ENCODE data around the gene RAC2.

The RAC2 gene

GRCh38 chr22:37221424-37222333 is 22.4 kb downstream of the RAC2 start:
- no peak for DNase-seq (ENCODE audit: low read depth)

DNA sequence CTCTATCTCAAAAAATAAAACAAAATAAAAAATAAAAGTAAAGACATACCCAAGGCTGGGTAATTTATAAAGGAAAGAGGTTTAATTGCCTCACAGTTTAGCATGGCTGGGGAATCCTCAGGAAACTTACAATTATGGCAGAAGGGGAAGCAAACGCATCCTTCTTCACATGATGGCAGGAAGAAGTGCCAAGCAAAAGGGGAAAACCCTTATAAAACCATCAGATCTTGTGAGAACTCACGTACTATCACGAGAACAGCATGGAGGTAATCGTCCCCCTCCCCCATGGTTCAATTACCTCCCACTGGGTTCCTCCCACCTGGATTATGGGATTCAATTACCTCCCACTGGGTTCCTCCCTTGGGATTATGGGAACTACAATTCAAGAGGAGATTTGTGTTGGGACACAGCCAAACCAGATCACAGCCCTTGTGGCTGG is 23.5 kb downstream of the RAC2 start:
- DNase-seq (ENCODE audit: low read depth), result no peak

GRCh38 chr22:37219533-37219932 is 24.5 kb downstream of the RAC2 start:
- no peak for DNase-seq (ENCODE audit: low read depth)

GRCh38 chr22:37218771-37219411 is 25.2 kb downstream of the RAC2 start:
- no peak for DNase-seq (ENCODE audit: low read depth)

- no peak for DNase-seq (ENCODE audit: low read depth)
Observed at GRCh38 chr22:37218399-37218770, 25.7 kb downstream of the RAC2 start.

DNA sequence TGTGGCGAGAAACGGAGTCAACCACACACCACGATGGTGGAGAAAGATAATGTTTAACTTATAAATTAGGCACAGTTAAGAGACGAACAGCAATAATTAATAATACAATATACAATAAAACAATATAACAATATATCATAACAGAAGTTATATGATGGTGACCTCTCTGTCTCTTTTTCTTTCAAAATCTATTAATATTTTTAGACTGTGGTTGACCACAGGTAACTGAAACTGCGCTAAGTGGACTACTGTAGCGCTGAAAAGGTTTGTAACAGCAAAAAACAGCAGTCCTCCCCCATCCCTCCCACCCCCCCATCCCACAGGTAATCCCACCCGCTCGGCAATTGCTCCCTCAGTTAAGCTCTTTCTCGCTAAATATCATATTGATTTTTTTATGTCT is 28.2 kb downstream of the RAC2 start:
- no peak for DNase-seq (ENCODE audit: low read depth)

- no peak for DNase-seq (ENCODE audit: low read depth)
Observed at GRCh38 chr22:37214731-37215030, 29.4 kb downstream of the RAC2 start.

DNA sequence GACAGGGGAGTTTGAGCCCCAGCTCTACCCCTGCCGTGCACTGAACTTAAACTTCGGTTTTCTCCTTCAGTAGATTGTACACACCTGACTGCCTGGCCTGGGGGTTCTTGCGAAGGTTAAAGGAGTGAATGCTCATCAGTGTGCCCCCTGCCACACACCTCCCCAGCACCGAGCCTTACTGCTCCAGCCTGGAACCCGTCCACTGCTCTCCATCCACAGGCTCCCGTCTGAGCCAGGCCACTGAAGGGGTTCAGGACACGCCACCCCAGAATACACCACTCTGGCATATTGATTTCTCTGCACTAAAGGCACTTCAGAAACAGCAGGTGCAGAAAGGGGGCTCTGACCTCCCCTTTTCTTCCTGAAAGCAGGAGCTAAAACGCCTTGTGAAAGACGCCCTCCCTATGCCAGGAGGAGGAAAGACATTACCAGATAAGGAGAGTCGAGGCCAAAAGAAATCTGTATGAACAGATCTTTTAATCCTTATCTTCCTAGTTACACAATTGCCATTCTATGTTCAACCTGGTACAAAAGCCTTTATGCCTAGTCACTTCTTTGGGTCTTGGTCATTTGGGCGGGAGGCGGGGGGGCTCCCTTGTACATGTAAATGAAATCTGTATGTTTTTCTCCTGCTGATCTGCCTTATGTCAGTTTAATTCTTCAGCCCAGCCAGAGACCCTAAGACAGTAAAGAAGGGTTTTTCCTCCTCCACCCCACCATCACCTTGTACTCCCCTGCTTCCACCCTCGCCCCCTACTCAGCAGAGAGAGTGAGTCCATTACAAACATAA is 29.9 kb downstream of the RAC2 start:
- no peak for DNase-seq (ENCODE audit: low read depth)

DNA sequence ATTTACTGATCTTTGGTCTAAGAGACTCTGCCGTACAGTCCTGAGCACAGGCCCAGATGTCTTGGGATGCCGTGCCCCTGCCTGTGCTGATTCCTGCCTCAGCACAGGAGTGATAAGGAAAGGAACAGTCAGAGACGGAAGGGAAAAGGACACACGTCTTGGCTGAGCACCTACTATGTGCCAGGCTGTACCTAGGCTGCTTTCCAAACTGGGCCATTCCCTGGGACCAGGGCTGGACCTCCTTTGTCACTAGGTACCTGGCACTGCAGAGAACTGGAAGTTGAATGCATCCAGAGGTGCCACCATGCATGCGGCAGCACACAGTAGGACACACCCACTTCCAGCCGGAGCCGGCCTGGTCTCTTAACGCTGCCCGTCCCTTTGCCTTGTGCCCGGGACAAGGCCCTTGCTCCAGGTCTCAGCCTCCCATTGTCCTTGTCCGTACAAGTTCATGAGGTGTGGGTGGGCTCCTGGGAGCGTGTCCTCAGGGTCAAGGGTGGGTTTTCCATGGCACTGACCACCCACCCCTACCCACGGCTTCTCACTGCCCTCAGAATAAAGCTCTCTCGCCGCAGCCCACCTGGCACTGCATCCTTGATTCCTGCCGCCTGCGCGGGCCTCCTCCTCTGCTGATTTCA is 30.7 kb downstream of the RAC2 start:
- no peak for DNase-seq (ENCODE audit: low read depth)

DNA sequence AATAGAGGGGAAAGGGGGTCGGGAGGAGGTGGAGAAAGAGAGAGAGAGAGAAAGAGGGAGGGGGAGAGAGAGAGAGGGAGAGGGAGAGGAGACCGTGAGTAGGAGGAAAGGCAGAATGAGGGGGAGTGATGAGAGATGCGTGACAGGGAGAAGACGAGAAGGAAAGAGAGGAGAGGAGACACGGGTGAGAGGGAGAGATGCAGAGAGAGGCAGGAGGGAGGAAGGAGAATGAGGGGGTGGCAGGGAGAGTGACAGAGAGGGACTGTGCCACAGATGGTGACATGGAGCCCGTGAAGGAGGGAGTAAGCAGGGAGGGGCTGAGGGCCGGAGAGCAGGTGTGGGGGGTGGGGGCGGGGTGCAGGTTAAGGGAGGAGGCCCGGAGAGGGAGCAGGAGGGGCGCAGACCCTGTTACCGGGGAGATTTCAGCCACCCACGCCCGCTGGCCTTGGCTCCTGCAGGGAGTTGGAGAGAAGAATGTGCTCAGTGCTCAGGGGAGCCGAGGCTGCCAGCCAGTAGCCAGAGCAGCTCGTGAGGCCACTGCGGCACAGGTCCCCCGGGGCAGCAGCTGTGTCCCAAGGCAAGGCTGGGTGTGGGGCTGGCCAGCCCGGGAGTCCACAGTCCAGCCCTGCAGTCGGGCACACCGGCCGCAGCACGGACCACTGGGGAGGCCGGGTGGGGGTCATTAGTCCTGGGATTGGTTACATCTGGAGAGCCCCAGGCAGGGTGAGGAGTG is 31.7 kb downstream of the RAC2 start, which contains the start of gene SSTR3:
TSS of gene SSTR3 (minus strand) at position 304 of the 733 bp plus-strand sequence. CDS start 4,674 bp downstream, outside the sequence.
- no peak for DNase-seq (ENCODE audit: low read depth)

GRCh38 chr22:37211866-37212173 is 32.2 kb downstream of the RAC2 start:
- no peak for DNase-seq (ENCODE audit: low read depth)

DNA sequence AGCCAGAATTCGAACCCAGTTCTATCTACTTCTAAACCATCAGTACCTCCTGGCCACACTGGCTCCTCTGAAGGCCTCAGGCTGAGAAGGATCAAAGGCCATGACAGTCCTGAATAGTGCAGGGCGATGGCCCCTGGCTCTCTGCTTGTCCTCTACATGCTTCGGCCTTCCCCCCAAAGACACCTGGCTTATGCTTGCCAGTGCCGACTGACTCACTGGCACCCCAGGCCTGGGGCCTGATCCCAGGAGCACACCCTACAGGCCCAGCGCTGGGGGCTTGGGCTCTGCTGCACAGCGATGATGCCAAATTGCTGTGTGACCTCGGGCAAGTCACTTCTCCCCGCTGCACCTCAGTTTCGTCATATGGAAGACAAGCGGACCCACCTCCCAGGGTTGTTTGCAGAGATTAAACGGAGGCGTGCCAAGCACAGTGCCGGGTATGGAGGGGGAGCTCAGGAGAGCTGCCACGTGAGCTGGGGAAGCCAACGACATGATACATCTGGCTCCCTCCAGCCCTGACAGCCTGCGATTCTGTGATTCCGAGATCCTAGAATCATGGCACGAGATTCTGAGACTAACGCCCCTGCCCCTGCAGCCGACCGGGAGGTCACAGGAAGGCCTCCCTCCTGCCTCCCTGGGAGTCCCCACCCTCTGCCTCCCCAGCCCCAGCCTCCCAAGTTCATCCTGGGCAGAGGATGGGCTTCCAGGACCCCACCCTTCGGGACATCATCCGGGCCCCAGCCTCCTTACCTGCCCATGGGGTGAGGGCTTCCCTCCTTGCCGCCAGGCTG is 32.8 kb downstream of the RAC2 start:
- no peak for DNase-seq (ENCODE audit: low read depth)

DNA sequence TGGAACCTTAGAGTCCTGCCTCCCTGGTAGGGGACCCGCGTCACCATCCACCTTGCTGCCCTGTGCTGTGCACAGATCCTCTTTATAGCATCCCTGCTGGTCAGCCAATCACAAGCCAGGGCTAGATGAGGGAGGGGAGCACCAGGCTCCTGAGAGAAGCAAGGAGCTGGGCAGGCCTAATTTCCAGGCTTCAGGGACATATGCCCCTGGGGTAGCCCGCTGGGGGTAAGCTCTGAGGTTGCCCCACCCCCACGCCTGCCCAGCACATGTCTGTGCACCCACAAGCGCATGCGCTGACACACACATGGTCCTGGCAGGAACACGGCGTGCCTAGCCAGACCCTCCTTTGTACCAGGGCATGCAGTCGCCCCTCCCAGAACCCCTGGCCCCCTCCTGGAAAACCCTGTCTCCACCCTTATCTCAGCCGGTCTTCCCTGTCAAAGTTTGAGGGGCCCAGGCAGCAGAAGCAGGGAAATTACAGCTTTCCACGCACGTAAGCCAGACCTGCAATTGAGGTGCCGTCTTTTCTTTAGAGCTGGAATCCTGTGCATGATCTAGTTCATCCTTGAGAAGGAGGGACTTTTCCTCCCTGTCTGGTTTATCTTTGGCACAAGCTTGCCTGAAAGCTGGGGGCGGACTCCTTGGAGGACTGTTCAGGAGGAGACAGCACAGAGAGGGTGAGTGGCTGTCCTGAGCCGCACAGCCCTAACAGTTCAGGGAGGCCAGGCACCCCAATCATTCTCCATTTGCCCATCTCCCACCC is 33.8 kb downstream of the RAC2 start:
- DNase-seq (ENCODE audit: low read depth), result no peak

GRCh38 chr22:37209140-37209845 is 34.8 kb downstream of the RAC2 start:
- no peak for DNase-seq (ENCODE audit: low read depth)

DNA sequence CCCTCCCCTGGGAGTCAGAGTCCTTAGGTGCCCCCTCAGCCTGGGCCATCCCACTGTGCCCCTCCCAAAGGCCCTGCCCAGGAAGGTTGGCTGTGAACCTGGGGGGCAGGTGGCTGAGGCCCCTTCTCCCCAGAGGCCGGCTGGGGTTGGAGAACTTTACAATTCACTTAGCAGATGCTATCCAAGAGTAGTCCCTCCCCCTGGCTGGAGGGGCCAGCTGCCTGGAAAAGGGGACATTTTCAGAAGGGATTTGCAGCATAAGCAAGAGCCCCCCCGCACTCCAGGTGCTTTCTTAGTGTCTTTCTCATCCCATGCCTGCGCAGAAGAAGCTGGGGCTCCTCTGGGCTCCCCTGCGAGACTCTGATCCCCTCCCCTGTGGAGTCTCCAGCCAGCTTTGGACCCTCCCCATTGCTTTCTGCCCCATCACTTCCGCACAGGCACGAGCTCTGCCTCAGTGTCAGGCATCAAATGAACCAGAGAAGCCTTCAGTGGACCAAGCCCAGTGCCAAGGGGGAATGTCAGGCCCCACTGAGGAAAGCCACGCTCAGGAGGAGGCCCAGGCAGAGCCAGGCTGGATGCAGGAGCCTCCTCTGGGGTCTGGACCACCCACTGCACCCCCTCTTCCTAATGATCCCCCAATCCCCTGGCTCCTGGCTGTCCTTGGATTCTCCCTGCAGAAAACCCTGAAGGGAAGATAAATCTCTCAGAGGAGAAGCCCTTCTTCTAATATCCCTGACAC is 35.5 kb downstream of the RAC2 start:
- DNase-seq (ENCODE audit: low read depth), result no peak

DNA sequence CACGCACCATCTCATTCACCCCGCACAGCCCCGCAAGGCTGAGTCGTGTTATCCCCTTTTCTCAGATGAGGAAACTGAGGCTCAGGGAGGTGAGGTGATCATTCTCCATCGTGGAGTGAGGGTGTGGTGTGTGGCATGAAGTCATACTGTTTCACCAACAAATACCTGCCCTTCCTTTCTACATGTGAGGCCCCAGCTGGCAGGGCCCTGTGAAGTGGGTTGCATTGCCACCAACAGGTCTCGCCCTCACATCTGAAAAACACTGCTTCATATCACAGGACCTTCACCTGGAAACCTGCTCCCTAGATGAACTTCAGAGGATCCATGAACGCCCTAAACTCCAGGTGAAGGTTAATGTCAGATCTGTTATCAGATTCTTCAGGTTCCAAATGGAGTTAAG is 36.1 kb downstream of the RAC2 start:
- no peak for DNase-seq (ENCODE audit: low read depth)

- DNase-seq (ENCODE audit: low read depth), result no peak
Observed at GRCh38 chr22:37206841-37207821, 36.9 kb downstream of the RAC2 start.

All from stimulated activated CD8-positive, alpha-beta memory T cell treated with anti-CD3 and anti-CD28 coated beads, Interleukin-15, amount 100 ng/mL, for 1 hour (primary cell).